ENCODE measurements around the gene APPL1.

The APPL1 gene

GRCh38 chr3:57227204-57227929 lies at the start of gene APPL1:
TSS of gene APPL1 (plus strand) at chr3:57227729. CDS start at chr3:57227884, 155 bp downstream.
- peak; percentile 45 for DNase-seq (ENCODE audit: low read depth)

GRCh38 chr3:57179580-57180410 lies 47.7 kb upstream of the APPL1 start:
- no peak for DNase-seq (ENCODE audit: low read depth)

GRCh38 chr3:57184526-57184925 lies 43.0 kb upstream of the APPL1 start:
- no peak for DNase-seq (ENCODE audit: low read depth)

GRCh38 chr3:57192028-57192427 lies 35.5 kb upstream of the APPL1 start:
- no peak for DNase-seq (ENCODE audit: low read depth)

- no peak for DNase-seq (ENCODE audit: low read depth)
Observed at GRCh38 chr3:57194641-57195040, 32.9 kb upstream of the APPL1 start.

GRCh38 chr3:57199895-57200297 lies 27.6 kb upstream of the APPL1 start, which contains the start of gene HESX1:
TSS of gene HESX1 (minus strand) at chr3:57199978. CDS start at chr3:57199918, 60 bp downstream.
- no peak for DNase-seq (ENCODE audit: low read depth)

- DNase-seq (ENCODE audit: low read depth), result no peak
Observed at GRCh38 chr3:57206423-57206822, 21.1 kb upstream of the APPL1 start.

- DNase-seq (ENCODE audit: low read depth), result no peak
Observed at GRCh38 chr3:57221883-57222282, 5.6 kb upstream of the APPL1 start.

- DNase-seq (ENCODE audit: low read depth), result no peak
Observed at GRCh38 chr3:57224856-57225255, 2.7 kb upstream of the APPL1 start.

- no peak for DNase-seq (ENCODE audit: low read depth)
Observed at GRCh38 chr3:57226176-57226575, 1.4 kb upstream of the APPL1 start.

- DNase-seq (ENCODE audit: low read depth), result no peak
Observed at GRCh38 chr3:57227930-57228751, 612 bp downstream of the APPL1 start.

- DNase-seq (ENCODE audit: low read depth), result no peak
Observed at GRCh38 chr3:57230006-57230405, 2.5 kb downstream of the APPL1 start.

- no peak for DNase-seq (ENCODE audit: low read depth)
Observed at GRCh38 chr3:57233799-57234198, 6.3 kb downstream of the APPL1 start.

- DNase-seq (ENCODE audit: low read depth), result no peak
Observed at GRCh38 chr3:57234613-57235575, 7.4 kb downstream of the APPL1 start.

- no peak for DNase-seq (ENCODE audit: low read depth)
Observed at GRCh38 chr3:57244946-57245345, 17.4 kb downstream of the APPL1 start.

- no peak for DNase-seq (ENCODE audit: low read depth)
Observed at GRCh38 chr3:57252404-57252803, 24.9 kb downstream of the APPL1 start.

- DNase-seq (ENCODE audit: low read depth), result no peak
Observed at GRCh38 chr3:57256844-57257243, 29.3 kb downstream of the APPL1 start.

GRCh38 chr3:57257678-57258077 lies 30.1 kb downstream of the APPL1 start:
- no peak for DNase-seq (ENCODE audit: low read depth)

- no peak for DNase-seq (ENCODE audit: low read depth)
Observed at GRCh38 chr3:57261119-57261518, 33.6 kb downstream of the APPL1 start.

- DNase-seq (ENCODE audit: low read depth), result no peak
Observed at GRCh38 chr3:57261929-57262328, 34.4 kb downstream of the APPL1 start.

GRCh38 chr3:57268416-57268815 lies 40.9 kb downstream of the APPL1 start:
- no peak for DNase-seq (ENCODE audit: low read depth)
